Measurements from ENCODE around the gene PPP3R1.

PPP3R1 gene

DNA sequence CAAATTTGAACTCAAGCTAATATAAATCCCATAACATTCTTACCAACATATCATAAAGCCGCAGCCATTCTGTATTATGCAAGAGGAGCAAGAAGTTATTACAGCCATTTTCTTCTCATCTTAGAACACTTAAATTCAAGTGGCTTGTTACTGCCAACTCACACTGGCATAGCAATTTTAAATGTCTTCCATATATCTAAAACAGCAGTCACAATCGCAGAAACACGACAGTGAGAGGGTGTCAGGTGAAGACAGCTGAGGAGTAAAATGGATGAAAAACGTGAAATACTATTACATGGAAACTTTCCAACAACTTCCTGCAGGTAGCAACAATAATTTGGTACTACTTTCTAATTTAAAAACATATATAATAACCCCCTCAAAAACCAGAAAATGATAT is 17.9 kb downstream of the PPP3R1 start:
- no peak for DNase-seq (ENCODE audit: low read depth in 2 of 2)

DNA sequence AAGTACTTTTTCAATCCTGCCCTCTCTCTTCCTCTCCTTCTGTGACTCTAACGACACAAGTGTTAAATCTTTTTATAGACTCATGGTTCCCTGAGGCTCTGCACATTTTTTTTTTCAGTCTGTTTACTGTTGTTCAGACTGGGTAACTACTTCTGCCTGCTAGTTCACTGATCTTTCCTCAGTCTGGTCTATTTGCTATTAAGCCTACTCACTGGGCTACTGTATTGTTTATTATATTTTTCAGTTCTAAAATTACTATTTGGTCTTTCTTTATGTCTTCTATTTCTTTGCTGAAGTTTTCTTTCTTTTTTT is 21.3 kb downstream of the PPP3R1 start:
- no peak for DNase-seq (ENCODE audit: low read depth in 2 of 2)

DNA sequence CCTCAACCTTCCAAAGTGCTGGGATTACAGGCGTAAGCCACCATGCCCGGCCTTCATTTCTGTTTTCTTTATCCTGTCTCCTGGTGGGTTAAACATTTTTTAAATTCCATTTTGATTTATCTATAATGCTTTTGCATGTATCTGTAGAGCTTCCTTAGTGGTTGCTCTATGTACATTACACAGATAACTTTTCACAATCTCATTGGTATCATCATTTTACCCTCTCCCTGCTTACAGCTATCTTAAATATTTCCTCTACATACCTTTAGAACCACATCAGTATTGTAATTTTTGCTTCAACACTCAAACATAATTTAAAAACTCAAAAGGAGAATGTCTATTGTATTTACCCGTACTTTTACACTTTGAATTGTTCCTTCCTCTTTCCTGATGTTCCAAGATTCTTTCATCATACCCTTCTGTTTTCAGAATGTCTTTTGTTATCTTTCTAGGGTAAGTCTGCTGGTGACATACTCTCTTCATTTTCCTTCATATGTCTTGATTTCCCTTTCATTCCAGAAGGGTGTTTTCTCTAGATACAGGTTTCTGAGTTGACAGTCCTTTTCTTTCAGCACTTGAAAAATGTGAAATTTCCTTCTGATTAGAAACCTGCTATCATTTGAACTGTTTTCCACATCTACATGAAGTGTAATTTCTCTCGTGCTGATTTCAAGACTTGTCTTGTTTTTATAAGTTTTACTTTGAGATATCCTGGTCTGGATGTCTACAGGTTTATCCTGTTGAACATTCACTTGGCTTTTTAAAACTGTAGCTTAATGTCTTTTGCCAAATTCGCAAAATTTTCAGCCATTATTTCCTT is 21.9 kb downstream of the PPP3R1 start:
- no peak for DNase-seq (ENCODE audit: low read depth in 2 of 2)

DNA sequence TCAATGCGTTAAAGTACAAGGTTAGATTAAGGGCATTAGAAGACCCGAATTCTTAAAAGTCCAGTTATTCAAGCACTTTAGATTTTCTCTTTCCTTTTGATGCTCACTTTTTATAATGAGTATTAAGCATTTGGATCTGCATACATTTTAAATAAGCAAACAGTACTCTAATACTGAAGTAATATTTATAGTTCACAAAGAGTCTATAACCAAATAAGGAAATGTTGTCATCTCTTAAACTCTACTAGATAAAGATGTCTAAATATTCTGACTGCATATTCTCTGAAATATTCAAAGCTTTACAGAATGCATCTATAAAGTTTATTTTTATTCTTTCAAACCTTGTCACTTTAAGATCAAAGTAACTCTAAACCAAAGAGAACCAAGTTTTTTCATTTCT is 25.5 kb downstream of the PPP3R1 start:
- DNase-seq (ENCODE audit: low read depth in 2 of 2) = no peak

DNA sequence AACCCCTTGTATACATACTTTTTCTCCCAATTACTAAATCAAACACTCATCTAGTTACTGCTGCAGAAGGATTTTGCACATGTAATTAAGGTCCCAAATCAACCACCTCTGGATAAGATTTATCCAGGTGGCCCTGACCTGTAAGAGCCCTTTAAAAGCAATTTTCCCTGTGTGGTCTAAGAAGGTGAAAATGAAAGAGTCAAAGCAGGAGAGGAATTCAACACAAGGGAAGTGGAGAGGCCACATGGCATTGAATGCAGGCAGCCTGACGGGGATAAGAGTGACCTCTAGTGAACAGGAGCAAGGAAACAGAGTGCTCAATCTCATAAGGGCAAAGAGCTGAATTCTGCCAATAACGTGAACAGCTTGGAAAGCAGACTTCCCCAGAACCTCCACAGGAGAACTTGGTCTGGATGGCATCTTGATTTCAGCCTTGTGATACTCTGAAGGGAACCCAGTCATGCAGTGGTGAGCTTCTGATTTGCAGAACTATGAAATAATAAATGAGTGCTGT is 27.2 kb downstream of the PPP3R1 start:
- no peak for DNase-seq (ENCODE audit: low read depth in 2 of 2)

DNA sequence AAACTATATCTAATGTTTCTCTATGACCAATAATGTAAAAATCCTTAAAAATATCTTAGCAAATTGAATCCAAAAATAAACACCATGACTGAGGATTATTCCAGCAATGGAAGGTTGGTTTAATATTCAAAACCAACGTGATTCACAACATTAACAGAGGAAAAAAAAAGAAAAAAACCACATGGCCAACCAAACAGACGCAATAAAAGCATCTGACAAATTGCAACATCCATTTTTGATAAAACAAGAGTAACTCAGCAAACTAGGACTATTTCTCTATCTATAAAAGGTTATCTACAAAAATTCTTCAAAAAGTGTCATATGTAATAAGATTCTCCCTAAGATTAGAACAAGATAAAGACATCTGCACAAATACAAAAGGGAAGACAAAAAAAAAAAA is 28.9 kb downstream of the PPP3R1 start:
- DNase-seq (ENCODE audit: low read depth in 2 of 2) = no peak

DNA sequence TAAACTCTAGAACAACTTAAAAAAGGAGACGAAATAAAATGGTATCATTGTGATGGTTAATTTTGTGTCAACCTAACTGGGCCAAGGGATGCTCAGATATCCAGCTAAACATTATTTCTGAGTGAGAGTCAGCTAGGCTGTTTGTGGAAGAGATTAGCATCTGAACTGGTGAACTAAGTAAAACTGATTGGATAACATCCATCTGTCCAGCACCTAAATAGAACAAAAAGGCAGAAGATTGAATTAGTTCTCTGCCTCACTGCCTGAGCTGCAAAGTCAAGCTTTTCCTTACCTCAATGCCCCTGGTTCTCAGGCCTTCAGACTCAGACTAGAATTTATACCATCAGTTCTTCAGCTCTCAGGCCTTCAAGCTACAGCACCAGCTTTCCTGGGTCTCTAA is 30.0 kb downstream of the PPP3R1 start:
- DNase-seq (ENCODE audit: low read depth in 2 of 2) = no peak

DNA sequence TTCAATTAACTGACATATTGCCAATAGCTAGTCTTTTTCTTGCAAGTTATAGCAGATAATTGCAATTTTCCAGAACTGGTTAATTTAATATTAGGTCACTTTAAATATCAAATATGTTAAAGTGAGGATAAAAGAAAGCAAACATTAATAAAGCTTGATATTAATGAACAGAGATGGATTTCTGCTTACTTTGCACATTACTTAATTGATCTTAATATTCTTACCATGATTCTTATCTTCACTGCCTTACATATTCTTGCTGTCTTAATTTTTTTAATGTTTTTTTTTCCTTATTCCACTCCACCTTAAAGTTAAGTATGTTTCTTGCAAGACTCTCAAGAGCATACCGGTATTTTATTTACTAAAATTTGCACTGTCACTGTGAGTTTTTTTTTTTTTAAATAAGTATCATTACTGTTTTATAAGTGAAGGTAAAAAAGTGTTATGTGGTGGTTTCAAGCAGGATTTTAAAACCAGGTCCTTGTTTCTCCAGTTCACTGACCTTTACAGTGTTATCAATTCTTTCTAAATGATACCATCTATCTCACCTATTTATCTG is 33.9 kb downstream of the PPP3R1 start:
- DNase-seq (ENCODE audit: low read depth in 2 of 2) = no peak

DNA sequence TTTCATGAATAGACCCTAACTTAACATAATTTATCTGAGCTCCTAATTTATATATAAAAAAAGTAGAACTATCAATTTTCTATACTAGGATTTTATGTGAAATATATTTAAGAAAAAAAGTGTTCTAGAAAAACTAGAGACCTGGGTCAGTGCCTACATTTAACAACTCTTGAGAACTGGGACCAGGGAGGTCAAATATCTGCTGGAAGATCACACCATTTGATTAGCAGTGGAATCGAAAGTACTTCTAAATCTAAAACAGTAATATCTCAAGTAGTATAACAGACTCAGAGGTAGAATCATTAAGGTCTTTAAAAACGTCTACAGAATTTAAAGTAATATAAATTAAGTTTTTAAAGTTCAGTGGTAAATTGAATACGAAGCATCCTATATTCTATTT is 34.6 kb downstream of the PPP3R1 start:
- DNase-seq (ENCODE audit: low read depth in 2 of 2) = no peak

DNA sequence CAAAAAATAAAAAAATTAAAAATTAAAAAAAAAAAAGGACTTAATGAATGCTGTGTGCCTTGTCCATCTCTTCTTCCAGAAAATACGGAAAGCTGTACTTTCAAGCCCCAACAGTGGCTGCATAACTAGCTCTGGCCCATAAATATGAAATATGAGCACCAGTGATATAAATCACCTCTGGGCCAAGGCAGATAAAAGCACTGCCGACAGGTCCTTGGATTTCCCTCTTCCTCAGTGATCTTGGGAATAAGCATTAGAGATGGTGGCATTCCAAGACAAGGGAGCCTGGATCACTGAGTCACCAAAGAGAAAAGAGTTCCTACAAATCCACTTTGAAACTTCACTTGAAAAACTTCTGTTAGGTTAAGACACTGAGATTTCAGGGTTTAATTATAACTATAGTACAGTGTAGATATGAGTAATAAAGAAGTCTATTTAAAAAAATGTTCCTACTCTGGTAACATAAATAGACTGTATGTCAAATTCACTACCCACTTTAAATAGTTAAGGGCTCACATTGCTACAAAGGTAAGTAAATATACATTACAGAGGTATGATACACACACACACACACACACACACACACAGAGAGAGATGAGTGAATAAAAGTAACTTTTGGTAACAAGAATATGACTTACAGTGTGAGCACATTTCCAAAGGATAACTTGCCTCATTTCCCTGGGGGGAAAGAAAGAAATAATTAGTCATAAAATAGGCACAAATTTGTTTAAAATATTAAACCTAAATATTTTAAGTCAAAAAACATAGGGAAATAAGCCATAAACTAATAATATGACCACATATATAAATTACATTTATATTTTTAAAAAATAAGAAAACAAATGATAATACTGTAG is 35.6 kb downstream of the PPP3R1 start:
- DNase-seq (ENCODE audit: low read depth in 2 of 2) = no peak

DNA sequence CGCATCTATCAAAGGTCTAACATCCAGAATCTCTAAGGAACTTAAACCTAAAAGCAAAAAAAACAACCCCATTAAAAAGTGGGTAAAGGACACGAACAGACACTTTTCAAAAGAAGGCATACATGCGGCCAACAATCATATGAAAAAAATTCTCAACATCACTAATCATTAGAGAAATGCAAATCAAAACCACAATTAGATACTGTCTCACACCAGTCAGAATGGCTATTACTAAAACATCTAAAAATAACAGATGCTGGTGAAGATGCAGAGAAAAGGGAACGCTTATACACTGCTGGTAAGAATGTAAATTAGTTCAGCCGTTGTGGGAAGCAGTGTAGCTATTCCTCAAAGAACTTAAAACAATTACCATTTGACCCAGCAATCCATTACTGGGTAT is 38.0 kb downstream of the PPP3R1 start:
- no peak for DNase-seq (ENCODE audit: low read depth in 2 of 2)

DNA sequence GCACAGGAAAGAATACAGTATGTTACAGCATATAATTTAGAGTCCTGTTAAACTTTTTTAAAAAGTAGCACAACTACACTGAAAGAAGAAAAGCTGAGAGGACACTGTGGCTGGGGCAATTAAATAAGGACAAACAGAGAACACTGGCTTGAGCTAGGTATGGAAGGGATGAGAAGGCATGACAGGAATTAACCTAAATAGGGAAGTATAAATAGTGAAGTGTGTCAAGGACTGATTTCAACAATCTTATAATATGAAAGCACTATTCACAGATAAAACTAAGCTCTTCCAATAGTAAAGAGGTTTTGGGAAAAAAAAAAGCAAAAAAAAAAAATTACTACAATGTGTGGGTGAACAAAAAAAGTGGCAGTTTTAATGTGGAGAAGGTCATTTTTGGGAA is 45.5 kb downstream of the PPP3R1 start:
- no peak for DNase-seq (ENCODE audit: low read depth in 2 of 2)

DNA sequence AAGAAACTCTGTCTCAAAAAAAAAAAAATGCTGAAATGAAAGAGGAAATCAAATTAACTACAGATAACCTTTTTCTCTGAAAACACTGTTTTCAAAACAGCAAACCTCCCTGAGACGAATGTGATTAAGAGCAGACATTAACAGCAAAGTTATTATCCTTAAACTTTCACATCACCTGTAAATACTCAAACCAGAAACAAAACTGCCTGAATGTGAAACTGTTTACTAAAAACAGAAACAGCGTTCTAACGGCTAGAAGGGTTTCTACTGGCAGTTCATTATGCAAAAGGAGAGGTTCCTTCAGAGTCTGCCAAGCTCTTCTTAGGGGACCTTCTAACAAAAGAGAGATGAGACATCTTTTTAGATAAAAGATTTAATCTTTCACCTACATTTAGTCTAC is 48.7 kb downstream of the PPP3R1 start:
- no peak for DNase-seq (ENCODE audit: low read depth in 2 of 2)

DNA sequence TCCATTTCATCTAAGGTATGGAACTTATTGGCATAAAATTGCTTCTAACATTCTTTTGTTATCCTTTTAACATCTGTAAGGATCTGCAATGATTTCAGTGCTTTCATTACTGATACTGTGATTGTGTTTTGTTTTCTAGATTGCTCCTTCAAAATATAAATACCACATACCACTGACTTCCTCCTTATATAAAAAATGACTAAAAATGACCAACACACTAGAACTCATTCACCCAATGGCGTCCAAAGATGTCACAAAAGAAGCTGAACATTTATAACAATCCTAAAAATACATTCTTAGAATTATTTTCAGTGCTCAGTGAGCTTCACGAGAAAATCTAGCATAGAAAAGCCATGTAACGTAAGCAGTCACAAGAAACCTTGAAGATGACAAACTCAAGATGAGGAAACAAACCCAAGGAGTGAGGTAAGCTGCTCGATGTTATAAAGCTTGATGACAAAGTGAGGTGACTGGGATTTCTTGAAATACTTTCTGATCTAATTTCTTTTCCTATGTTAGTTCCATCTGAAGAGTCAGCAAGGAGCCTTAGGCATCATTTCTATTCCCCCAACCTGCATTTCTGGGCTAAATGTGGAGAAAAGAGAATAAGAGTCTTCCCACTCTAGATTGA is 52.1 kb downstream of the PPP3R1 start:
- DNase-seq (ENCODE audit: low read depth in 2 of 2) = no peak

DNA sequence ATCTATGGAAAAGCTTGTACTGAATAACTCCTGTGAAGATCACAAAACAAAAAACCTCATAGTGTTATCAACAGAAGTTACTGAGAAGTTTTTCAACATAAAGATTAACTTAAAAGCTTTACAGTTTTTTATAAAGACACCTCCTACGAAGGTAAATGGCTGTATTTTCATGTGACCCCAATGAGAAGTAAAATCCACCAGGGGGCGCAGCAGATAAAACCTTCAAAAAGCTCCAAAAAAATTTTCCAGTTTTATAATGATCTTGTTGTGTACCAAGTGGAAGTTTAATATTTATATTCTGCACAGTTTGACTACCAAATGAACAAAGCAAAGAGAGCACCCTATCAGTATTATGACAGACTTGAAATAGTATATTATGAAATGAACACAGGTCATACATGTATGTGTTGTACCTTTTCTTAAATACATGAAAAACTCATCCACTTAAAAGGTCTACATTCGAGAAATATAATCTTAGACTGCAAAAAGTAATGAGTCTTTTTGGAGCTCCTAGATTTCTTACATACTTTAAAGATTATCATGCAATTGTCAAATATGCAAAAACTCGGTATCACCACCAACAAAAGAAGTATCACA is 56.1 kb downstream of the PPP3R1 start:
- no peak for DNase-seq (ENCODE audit: low read depth in 2 of 2)

DNA sequence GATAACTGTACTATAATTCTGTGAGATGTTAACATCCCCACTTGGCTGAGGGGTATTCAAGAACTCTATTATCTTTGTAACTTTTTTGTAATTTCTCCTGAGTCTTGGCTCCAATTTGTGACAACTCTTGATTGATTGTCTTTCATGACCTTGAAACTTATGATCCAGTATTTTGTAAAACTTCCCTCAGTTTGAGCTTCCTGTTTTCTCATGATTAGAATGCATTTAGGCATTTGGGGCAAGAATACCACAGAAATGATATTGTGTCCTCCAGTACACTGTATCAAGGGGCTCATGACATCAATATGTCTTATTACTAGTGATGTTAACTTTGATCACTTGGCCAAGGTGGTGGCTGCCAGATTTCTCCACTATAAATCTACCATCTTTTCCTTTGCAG is 57.2 kb downstream of the PPP3R1 start:
- DNase-seq (ENCODE audit: low read depth in 2 of 2) = no peak

DNA sequence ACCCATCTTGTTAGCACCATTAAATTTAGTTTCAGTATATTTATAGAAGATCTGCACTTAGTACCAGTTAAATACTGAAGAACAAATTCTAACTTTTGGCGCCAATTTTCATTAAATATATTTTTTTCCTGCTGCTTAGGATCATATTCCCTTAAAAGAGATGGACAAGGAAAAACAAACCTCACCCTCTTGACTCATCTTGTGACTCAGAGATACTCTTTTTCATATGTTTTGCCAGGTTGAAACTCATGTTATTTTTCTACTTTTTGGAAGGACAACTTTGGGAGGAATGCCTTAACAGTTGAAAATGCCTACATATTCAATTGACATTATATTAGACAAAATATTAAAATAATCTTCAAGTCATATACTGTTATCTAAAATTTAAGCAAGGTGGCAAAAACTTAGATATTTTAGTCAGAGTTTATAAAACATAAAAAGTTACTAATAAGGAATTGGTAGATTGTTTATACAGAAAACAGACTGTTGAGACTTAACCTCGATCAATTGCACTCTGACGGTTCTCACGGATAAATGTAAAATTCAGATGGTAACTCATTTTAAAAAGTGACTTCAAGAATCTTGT is 58.5 kb downstream of the PPP3R1 start:
- no peak for DNase-seq (ENCODE audit: low read depth in 2 of 2)

DNA sequence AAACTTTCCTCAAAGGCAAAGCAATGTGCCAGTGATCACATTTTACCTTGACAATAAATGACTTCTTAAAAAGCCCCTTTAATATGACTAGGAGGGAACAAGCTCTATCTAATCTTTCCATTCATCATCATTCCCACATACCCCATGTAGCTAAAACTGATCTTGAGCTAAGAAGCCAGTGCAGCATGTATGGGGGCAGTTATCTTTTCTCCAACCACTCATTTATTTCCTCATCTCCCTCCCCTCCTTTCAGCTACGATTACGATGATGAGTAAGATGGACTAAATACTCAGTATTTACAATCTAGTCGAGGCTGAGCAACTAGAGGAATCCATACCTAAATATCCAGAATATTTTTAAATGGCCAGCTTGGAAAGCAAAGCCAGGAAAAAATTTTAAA is 59.2 kb downstream of the PPP3R1 start:
- no peak for DNase-seq (ENCODE audit: low read depth in 2 of 2)

DNA sequence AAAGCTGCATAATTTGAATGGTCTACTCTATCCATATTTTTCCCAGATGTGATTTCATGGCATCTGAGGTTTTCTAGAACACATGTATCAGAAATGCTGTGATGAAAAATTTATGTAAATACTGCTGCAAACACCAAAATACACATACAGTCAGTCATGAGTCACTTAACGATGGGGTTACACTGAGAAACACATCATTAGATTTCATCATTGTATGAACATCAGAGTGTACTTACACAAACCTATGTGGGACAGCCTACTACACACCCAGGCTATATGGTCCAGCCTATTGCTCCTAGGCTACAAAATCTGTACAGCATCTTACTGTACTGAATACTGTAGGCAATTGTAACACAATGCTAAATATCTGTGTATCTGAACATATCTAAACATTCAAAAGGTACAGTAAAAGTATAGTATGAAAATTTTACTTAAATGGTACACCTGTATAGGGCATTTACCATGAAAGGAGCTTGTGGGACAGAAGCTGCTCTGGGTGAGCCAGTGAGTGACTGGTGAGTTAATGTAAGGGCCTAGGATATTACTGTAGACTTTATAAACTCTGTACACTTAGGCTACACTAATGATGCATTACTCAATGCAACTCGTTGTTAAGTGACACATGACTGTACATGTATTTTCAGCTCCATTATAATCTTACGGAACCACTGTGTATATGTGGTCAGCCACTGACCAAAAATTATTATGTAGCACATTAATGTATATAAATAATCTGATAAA is 61.2 kb downstream of the PPP3R1 start:
- no peak for DNase-seq (ENCODE audit: low read depth in 2 of 2)

DNA sequence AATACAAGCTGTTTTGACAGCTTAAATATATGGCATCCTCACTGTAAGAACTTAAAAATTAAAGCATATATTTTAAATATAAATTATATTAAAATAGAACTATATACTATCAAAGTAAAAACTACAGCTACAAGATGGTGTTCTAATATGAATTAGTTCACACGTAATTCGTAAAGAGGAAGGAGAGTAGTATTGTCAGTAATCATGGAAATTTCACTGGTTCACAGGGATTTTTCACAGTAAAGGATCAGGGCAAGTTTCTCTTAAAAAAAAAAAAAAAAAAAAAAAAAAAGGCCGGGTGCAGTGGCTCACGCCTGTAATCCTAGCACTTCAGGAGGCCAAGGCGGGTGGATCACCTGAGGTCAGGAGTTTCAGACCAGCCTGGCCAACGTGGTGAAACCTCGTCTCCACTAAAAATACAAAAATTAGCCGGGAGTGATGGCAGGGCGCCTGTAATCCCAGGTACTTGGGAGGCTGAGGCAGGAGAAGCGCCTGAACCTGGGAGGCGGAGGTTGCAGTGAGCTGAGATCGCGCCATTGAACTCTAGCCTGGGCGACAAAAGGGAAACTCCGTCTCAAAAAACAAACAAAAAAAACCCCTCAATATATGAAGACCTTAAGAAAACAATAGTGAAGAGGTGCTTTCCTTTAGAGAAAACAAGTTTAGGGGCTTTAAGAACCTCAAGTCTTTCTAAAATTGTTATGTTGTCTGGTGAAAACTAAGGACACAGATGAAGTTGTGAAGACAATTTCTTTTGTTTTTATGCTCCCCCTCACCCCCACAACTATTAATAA is 62.1 kb downstream of the PPP3R1 start:
- no peak for DNase-seq (ENCODE audit: low read depth in 2 of 2)
